Smooth muscle cell (in vitro differentiated cells): ENCODE data around the gene CPNE2. TPM values are rescaled to one million over a fixed set of nuclear protein-coding genes. Genes with fewer than 3 reads are reported as not detected.
"Not testable (repeated sequence)": the region's sequence is repeated elsewhere in the genome, so short reads cannot be mapped to it uniquely, and the experiment has no call there.

Experiments
- DNase-seq: peaks from one replicate; lab custom pipeline; 2025; ENCODE audit not compliant: unreplicated experiment; lab: John Stamatoyannopoulos, UW
- H2AFZ ChIP-seq: fragments of 200-600 bp; sonication (generic); 2 replicates; pipeline ENCODE4 v1.6.0; 2016; ENCODE audit warnings: antibody characterized with exemption, low read depth, mild to moderate bottlenecking
- H3F3A ChIP-seq: fragments of 200-600 bp; sonication (generic); 2 replicates; pipeline ENCODE4 v1.6.0; 2017; ENCODE audit warnings: antibody characterized with exemption, low read depth
- H3K27ac ChIP-seq: fragments of 200-600 bp; sonication (generic); 2 replicates; pipeline ENCODE4 v1.5.1; 2016; ENCODE audit warnings: low read depth, mild to moderate bottlenecking
- H3K27me3 ChIP-seq: fragments of 200-600 bp; sonication (generic); 2 replicates; pipeline ENCODE4 v1.6.1; 2016; ENCODE audit warnings: low read depth, mild to moderate bottlenecking
- H3K36me3 ChIP-seq: fragments of 200-600 bp; sonication (generic); 2 replicates; pipeline ENCODE4 v1.5.1; 2016; ENCODE audit warnings: low read depth
- H3K4me1 ChIP-seq: fragments of 200-600 bp; sonication (generic); 2 replicates; pipeline ENCODE4 v1.5.1; 2016; ENCODE audit warnings: low read depth
- H3K4me2 ChIP-seq: fragments of 200-600 bp; sonication (generic); 2 replicates; pipeline ENCODE4 v1.6.0; 2016; ENCODE audit warnings: mild to moderate bottlenecking
- H3K4me3 ChIP-seq: fragments of 200-600 bp; sonication (generic); 2 replicates; pipeline ENCODE4 v1.5.1; 2016; ENCODE audit warnings: mild to moderate bottlenecking
- H3K79me2 ChIP-seq: fragments of 200-600 bp; sonication (generic); 2 replicates; pipeline ENCODE4 v1.6.0; 2016; ENCODE audit warnings: low read depth, mild to moderate bottlenecking
- H3K9ac ChIP-seq: fragments of 200-600 bp; sonication (generic); 2 replicates; pipeline ENCODE4 v1.6.0; 2016; ENCODE audit warnings: low read depth
- H3K9me3 ChIP-seq: fragments of 200-600 bp; sonication (generic); replicated peaks from 2 replicates; pipeline ENCODE4 v1.5.1; 2016; ENCODE audit warnings: low read depth
- H4K20me1 ChIP-seq: fragments of 200-600 bp; sonication (generic); 2 replicates; pipeline ENCODE4 v1.6.0; 2016; ENCODE audit warnings: low read depth
- WGBS: methylation state at CpG from one replicate; pipeline ENCODE4 v1.1.7; 2016; ENCODE audit warnings: low lambda C conversion rate; 5-methylcytosine and 5-hydroxymethylcytosine counted together
- polyA plus RNA-seq: library from polyadenylated mRNA; unstranded; fragments of >200 nt; fragmentation: Nextera tagmentation; extraction: Ambion mirVana; gene quantifications from 2 replicates; pipeline ENCODE4 v1.2.1, GENCODE V29; 2016
- total RNA-seq: library from RNA; depleted of rRNA; stranded (reverse); fragments of >200 nt; gene quantifications from 2 replicates; pipeline ENCODE4 v1.2.3, GENCODE V29; 2014
- TF ChIP-seq, protein P1 (sequence below): fragments of 200-600 bp; sonication (generic); IDR thresholded peaks from 2 replicates; pipeline ENCODE4 v1.5.1; 2017; ENCODE audit warnings: borderline replicate concordance, mild to moderate bottlenecking, antibody characterized with exemption; ENCODE audit not compliant: insufficient read depth, poor library complexity, severe bottlenecking

CPNE2 gene
- total and polyA plus RNA-seq, 2 experiments from 2014 or later, result 18.2 to 19.8 TPM

DNA sequence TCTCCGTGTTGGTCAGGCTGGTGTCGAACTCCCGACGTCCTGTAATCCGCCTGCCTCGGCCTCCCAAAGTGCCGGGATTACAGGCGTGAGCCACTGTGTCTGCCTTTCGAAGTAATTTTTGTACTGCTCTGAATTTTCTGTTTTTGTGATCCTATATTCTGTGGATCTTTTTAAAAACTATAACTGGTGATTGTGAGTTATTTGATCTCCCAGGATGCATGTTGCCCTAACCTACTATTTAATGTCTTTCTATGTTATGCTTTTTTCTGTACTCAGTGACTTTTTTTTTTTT is 96.3 kb downstream of the CPNE2 start:
- Histone ChIP-seq H3K36me3 (no peaks in the 10 kb centered on the region), H3K27ac (peak overlapping the region; percentile 87), H3K4me1 (peaks cover 52% of the 10 kb centered on the region), H3K4me3 (peak overlapping the region; percentile 78), H3K79me2 (peaks cover 91% of the 10 kb centered on the region), H3K9ac (no peak overlapping the region), H3F3A (peaks cover 23% of the 10 kb centered on the region), H2AFZ (no peak overlapping the region), H3K9me3 (no peaks in the 10 kb centered on the region), H4K20me1 (peaks cover 35% of the 10 kb centered on the region), H3K4me2 (peak overlapping the region; percentile 96), H3K27me3 (no peaks in the 10 kb centered on the region)
- TF ChIP-seq, protein P1, sequence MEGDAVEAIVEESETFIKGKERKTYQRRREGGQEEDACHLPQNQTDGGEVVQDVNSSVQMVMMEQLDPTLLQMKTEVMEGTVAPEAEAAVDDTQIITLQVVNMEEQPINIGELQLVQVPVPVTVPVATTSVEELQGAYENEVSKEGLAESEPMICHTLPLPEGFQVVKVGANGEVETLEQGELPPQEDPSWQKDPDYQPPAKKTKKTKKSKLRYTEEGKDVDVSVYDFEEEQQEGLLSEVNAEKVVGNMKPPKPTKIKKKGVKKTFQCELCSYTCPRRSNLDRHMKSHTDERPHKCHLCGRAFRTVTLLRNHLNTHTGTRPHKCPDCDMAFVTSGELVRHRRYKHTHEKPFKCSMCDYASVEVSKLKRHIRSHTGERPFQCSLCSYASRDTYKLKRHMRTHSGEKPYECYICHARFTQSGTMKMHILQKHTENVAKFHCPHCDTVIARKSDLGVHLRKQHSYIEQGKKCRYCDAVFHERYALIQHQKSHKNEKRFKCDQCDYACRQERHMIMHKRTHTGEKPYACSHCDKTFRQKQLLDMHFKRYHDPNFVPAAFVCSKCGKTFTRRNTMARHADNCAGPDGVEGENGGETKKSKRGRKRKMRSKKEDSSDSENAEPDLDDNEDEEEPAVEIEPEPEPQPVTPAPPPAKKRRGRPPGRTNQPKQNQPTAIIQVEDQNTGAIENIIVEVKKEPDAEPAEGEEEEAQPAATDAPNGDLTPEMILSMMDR, result no peak
- WGBS, result 87% methylated on average over 9 of the region's 9 CpGs
- no peak for DNase-seq

DNA sequence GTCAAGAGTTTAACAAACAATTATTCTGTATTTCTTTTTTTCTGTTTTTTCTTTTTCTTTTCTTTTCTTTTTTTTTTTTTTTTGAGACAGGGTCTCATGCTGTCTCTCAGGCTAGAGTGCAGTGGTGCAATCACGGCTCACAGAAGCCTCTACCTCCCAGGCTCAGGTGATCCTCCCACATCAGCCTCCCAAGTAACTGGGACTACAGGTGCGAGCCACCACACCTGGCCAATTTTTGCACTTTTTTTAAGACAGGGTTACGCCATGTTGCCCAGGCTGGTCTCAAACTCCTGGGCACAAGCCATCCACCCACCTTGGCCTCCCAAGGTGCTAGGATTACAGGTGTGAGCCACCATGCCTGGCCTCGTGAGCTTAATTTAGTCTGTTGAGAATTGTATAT is 97.1 kb downstream of the CPNE2 start:
- H2AFZ ChIP-seq, H3K9me3 ChIP-seq, H3K9ac ChIP-seq, H3K36me3 ChIP-seq, H3K27me3 ChIP-seq, H3K4me3 ChIP-seq, H3K4me2 ChIP-seq, DNase-seq: not testable (repeated sequence)
- Histone ChIP-seq H3K79me2 (peaks cover 85% of the 10 kb centered on the region), H3F3A (peaks cover 32% of the 10 kb centered on the region), H4K20me1 (peaks cover 35% of the 10 kb centered on the region), H3K4me1 (peaks cover 44% of the 10 kb centered on the region), H3K27ac (peak overlapping the region; percentile 95)
- 95% methylated on average over 4 of the region's 4 CpGs for WGBS

DNA sequence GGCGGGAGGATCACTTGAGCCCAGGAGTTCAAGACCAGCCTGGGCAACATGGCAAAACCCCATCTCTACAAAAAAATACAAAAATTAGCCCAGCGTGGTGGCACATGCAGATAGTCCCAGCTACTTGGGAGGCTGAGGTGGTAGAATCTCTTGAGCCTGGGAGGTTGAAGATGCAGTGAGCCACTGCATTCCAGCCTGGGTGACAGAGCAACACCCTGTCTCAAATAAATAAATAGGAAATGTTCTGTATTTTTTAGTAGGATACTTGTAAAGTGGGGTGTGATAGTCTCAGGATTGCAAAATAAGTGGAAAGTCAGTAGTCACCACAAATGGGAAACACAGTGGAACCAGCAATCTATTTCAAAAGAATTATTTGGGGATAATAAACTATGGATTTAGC is 97.8 kb downstream of the CPNE2 start:
- TF ChIP-seq, protein P1, result no peak
- no peak for DNase-seq
- H3K9me3 ChIP-seq, result no peaks in the 10 kb centered on the region
- H3K27ac ChIP-seq, result peak overlapping the region; percentile 95
- no peaks in the 10 kb centered on the region for H3K27me3 ChIP-seq
- peaks cover 82% of the 10 kb centered on the region for H3K79me2 ChIP-seq
- H2AFZ ChIP-seq, result no peak overlapping the region
- 92% methylated on average over 2 of the region's 2 CpGs for WGBS
- H3K9ac ChIP-seq, result no peak overlapping the region
- H3K4me3 ChIP-seq, result no peak overlapping the region
- H3K36me3 ChIP-seq, result no peaks in the 10 kb centered on the region
- H3F3A ChIP-seq, result peaks cover 34% of the 10 kb centered on the region
- H4K20me1 ChIP-seq, result peaks cover 35% of the 10 kb centered on the region
- H3K4me2 ChIP-seq, result peak overlapping the region; percentile 79
- peaks cover 42% of the 10 kb centered on the region for H3K4me1 ChIP-seq

DNA sequence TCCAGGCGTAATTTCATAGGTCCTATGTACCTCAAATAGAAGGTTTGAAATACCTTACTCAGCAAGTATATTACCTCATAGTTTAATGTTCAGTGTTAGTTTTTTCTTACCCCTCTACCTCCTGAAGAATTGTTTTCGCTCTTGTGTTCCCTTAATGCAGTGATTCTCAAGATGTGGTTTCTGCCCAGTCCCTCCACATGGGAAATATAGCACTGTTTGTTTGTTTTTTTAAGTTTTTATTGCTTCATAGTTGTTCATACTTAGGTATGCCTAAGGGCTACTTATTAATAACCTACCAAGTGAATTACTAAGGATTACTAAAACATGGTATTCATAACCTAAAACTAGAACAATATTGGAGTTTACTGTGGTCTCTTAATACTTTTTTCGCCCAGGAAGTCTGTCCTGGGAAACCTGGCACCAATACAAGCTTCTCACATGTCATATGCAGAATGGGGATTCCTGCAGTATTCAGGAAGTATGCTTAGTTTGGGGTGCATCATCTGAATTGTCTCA is 98.7 kb downstream of the CPNE2 start:
- H3K9me3 ChIP-seq, result no peaks in the 10 kb centered on the region
- TF ChIP-seq, protein P1, result no peak
- peaks cover 35% of the 10 kb centered on the region for H4K20me1 ChIP-seq
- H2AFZ ChIP-seq, result no peak overlapping the region
- no peaks in the 10 kb centered on the region for H3K36me3 ChIP-seq
- H3K4me3 ChIP-seq, result no peak overlapping the region
- peaks cover 88% of the 10 kb centered on the region for H3K79me2 ChIP-seq
- H3K27me3 ChIP-seq, result no peaks in the 10 kb centered on the region
- 83% methylated on average over 3 of the region's 3 CpGs for WGBS
- peak overlapping the region; percentile 95 for H3K27ac ChIP-seq
- H3K4me2 ChIP-seq, result peak overlapping the region; percentile 79
- peaks cover 44% of the 10 kb centered on the region for H3K4me1 ChIP-seq
- peaks cover 40% of the 10 kb centered on the region for H3F3A ChIP-seq
- H3K9ac ChIP-seq, result no peak overlapping the region
- no peak for DNase-seq
